HG03457 (cell line): ENCODE measurements around the gene AMER3.

ENCODE experiments used
- ATAC-seq: cut with Tn5 transposase; IDR thresholded peaks from one replicate; pipeline ENCODE4 v1.9.1; 2021; ENCODE audit warnings: moderate number of reproducible peaks; ENCODE audit not compliant: unreplicated experiment

The AMER3 gene

DNA sequence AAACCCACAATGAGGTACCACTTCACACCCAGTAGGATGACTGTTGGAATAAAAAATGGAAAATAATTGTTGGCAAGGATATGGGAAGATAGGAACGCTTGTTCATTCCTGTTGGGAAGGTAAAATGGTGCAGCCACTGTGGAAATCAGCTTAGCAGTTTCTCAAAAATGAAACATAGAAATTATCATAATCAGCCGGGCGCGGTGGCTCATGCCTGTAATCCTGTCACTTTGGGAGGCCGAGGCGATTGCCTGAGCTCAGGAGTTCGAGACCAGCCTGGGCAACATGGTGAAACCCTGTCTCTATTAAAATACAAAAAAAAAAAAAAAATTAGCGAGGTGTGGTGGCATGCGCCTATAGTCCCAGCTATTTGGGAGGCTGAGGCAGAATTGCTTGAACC, 23.4 kb downstream of the AMER3 start:
- no peak for ATAC-seq

GRCh38 chr2:130785466-130786055, 30.2 kb downstream of the AMER3 start:
- no peak for ATAC-seq

DNA sequence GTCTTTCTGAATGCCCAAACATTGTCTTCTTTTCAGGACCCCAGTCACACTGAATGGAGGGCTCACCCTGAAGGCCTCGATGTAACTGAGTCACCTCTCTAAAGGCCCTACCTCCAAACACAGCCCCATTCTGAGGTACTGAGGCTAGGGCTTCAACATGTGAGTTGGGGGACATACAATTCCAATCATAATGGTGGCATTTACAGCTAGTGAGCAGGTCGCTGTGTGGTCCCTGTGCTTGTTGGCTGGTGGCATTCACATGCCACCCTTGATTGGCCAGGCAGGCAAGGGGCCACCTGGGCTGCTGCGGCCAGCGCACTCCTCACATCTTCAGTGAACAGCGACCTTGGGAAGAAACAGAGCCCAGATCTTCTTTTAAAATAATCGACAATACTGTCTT, 30.7 kb downstream of the AMER3 start:
- no peak for ATAC-seq

GRCh38 chr2:130787841-130788240, 32.5 kb downstream of the AMER3 start:
- ATAC-seq = no peak

DNA sequence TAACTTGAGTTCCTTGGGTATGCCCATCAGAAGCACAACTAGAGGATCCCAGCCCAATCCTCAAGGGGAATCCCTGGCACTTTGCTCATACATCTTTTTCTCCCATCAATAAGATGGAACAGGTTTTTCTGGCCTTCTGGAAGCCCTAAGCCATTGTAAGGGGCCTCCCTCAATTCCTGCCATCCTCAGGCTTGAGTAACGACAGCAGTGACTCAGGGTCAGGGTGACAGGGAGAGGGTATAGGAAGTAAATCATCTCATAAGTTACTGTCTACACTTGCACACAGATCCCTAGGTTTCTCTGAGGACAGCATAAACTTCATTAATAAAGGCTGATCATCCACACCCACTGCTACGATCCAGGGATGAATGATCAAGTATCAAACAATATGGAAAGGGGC, 35.0 kb downstream of the AMER3 start:
- ATAC-seq = no peak

GRCh38 chr2:130790804-130791616, 35.7 kb downstream of the AMER3 start:
- ATAC-seq = no peak

DNA sequence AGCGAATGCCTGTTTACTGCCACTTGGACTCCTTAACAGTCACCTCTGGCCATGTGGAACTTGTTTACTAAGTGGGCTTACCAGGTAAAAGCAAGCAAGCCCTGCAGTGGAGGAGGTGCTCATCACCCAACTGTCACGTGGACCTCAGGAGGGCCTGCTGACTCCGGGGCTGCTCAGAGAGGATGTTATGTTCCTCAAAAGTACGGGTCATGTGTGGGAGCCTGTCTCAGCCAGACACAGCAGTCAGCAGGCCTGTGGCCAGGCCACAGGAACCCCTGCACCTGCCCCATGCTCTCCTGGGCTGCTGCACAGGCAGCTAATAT, 36.2 kb downstream of the AMER3 start:
- ATAC-seq = no peak

DNA sequence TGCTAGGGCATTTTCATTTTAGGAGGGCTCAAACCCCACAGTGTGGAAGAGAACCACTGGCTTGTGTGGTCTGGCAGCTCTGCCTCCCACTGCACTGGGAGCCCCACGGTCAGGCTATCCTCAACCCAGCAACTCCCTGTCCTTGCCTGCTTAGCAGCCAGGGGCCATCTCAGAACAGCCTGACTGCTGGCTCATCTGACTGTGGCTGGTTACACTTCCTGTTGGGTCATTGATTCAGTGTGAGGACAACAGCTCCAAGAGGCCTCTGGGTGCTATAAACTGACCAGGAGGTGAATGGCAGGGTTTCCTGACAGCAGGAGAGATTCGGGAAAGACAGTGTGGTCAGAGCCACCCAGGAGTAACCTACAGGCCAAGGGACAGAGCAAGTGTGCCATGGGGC, 40.1 kb downstream of the AMER3 start:
- no peak for ATAC-seq

GRCh38 chr2:130796290-130796689, 41.0 kb downstream of the AMER3 start:
- ATAC-seq = no peak

DNA sequence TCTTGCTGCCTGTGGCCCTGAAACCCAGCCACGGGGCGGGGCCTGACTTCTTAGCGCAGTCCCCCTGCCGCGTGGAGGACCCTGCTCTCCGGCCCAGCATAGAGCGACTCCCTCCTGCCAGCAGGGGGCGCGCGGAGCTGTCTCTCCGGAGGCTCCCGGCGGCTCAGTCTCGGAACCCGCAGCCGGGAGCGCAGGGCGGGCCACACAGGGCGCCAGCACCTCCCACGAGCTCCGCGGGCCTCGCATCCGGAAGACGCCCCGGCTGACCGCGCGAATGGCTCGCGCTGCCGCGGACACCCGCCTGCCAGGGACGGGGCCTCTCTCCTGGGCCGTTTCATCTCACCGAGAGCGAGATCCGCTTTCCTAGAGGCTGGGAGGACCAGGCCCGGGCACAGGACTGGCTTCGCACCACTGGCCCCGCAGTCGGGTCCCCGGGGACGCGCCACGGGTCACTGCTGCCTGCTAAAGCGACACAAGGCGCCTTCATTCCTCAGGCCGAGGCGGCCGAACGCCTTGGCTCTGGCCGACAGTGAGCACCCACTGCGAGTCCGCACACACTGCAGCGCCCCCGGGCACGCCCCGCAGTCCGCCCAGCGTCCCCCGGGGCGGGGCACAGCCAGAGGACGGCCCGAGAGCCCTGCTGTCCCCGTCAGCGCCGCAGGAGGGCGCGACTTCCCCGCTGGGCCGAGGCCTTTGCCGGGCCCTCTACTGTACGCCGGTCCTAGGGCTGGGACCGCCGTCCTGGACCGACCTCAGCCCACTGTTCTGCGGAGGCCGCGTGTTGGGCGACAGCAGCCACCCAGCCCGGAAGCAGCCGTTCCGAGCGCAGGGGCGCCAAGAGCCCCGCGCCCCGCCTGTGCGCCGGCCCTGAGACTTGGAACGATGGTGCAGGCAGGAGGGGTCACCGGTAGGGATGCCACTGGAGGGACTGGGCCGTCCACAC, 42.4 kb downstream of the AMER3 start:
- peak; percentile 92 for ATAC-seq

DNA sequence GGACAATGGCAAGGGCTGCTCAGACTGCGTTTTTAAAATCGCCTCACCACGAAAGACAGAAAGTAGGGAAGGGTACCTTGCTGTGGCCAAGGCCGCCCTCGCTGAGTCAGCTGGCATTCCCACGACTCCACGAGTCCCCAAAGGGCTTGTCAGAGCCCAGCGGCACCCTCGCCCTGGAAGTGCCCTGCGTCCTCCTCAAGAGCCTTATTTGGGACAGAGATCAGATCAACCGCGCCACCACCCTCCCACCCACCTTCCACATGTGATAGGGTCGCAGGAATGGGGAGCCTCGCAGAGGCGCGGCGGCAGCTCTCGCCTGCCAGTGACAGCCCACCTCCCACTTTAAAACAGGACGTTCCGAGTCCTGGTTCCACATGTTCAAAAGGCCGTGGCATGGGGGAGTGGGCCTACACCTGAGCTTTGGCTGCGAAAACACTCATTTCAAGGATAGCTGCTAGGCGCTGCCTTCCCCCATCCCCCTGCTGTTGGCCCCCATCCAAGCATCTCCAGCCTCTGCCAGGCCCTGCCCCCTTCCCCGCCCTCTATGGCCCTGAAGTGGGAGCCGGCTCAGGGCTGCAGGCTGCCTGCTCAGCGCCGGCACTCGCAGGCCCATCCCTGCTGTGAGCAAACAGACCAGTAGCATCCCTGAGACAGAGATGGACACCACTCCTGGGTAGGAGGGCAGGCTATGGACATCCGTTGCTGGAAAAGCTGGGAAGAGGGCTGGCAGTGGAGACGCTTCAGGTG, 43.3 kb downstream of the AMER3 start:
- no peak for ATAC-seq

GRCh38 chr2:130799295-130799694, 44.0 kb downstream of the AMER3 start:
- ATAC-seq = no peak

DNA sequence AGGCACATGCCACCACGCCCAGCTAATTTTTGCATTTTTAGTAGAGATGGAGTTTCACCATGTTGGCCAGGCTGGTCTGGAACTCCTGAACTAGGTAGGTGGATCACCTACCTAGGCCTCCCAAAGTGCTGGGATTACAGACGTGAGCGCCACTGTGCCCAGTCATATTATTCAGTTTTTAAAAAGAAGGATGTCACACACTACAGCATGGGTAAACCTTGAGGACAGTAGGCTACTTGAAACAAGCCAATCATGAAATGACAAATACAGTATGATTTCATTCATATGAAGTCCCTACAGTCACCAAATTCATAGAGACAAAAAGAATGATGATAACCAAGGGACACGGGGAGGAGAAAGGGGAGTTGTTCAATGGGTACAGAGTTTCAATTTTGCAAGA, 50.3 kb downstream of the AMER3 start:
- no peak for ATAC-seq

DNA sequence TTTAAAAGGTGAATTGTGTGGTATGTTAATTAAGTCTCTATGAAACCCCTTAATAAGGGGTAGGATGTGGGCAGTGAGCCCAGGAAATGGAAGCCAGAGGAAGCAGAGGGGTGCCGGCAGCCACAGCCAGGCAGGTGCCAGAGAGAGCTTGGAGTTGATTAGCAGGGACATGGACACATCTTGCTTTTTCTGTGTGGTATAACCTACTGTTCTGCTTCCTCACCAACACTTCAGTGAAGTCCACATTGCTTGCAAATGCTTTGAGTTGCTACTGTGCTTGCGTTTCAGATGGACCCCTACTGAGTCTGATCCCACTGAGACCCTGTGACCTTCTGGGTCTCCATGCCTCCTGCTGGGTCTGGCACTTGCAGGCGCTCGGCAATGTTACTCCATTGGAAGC, 51.0 kb downstream of the AMER3 start:
- no peak for ATAC-seq

DNA sequence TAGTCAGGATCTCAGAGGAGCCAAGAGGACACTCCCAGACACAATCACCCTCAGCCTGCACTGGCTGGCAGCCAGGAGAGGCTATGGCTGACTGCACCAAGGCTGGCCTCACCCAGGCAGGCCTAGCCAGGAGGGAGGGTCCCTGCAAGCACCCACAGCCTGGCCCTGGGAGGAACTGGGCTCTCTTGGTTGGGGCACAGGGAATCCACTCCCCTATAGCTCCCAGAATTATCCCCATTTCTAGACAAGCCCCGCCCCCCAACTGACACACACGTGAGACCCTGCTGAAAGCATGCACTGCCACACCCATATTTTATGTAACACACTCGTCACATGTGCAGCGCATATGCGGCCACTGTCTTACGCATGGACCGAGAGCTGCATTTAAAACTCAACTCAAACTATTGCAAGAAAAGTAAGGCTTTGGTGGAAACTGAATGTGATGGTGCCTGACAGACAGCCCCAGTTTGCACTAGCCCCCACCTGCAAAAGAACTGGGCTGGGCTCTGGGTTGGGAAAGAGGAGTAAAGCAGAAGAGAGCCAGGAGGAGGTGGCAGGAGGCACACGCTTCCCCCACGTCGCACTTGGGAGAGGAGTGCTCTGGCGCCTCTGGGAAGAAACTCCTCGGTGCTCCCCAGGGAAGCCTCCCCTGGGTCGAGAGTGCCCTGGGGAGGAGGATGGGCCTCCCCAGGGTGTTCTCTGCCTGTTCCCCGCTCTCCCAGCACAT, 52.5 kb downstream of the AMER3 start:
- no peak for ATAC-seq

GRCh38 chr2:130808482-130809268, 53.3 kb downstream of the AMER3 start:
- ATAC-seq = no peak

DNA sequence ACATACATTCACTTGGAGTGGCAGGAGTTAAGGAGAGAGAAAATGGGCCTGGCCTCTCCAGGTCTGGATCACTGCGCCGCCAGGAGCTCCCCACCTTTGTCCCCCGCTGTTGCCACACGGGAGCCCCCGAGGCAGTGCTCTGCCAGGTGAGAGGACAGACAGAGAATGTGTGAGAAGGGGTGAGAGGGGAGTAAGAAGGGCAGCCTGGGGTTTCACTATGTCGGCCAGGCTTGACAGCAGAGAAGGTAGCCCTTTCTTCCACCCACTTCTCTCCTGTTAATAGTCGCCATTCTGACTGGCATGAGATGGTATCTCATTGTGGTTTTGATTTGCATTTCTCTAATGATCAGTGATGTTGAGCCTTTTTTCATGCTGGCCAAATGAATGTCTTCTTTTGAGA, 55.1 kb downstream of the AMER3 start:
- no peak for ATAC-seq

DNA sequence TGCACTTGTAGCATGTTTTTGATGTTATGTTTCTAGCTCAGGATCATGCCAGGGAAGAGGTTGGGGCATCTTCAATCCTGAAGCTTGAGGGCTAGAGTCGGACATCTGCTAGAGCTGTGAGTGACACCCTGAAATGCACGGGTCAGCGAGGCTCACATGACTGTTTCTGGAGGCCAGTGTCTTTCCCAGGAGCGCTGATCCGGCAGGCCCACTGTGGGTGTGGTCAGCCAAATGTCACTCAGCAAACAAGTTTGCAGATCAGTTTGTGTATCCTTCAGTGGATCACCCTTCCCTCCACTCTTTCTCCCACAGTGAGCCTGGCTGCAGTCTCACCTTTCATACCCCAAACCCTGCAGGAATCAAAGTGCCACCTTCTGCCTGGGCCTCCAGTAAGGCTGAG, 58.4 kb downstream of the AMER3 start:
- no peak for ATAC-seq

DNA sequence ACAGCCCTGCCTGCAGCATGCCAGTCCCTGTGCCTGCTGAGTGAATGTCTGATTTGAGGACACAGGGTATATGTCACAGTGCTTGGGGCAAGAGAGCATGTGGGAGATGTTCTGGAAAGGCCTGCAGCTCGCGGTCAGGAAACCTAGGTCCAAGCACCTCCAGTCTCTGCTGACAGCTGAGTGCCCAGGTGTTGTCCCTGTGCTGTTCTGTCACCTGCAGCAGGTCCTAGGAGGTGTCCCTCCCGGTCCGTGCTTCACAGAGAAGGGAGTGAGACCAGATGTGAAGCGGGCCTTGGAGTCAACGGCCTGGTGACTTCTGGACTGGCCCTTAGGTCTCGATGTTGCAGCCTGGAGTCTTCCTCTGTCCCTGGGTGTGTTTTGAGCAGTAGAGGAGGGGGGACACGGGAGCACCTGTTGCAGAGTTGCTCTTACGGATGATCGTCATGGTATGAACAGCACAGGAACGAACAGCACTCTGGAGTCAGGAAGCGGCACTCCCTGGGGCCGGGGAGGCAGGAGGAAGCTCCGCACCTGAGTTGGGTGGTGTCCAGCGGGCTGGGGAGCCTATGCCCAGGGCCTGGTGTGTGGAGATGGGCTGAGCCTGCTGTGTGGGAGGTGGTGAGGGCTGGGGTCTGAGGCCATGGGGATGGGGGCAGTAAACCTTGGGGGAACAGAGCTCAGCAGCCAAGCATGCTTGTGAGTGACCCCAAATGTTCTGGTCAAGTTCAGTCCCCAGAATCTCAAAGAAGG, 59.8 kb downstream of the AMER3 start:
- ATAC-seq = no peak
